Activated T-helper 2 cell treated with anti-CD3 and anti-CD28 coated beads, Interferon-gamma antibody, Interleukin-2, Interleukin-4, amounts not matched to agents 10 μg/mL and 5 μg/mL and 100 μg/mL, durations not matched to agents 14 hours and 24 hours and 36 hours (primary cell): Measurements from ENCODE around the gene AUTS2. TPM values are rescaled to one million over a fixed set of nuclear protein-coding genes. Genes with fewer than 3 reads are reported as not detected.
"Not testable (repeated sequence)": the region's sequence is repeated elsewhere in the genome, so short reads cannot be mapped to it uniquely, and the experiment has no call there.

Source experiments
- DNase-seq: peaks from one replicate; pipeline ENCODE4 v3.0.0; 2021; ENCODE audit warnings: low spot score
- H3K27ac Mint-ChIP-seq: one replicate; pipeline ENCODE4 v1.8.0; 2021; ENCODE audit warnings: mixed read lengths
- H3K27me3 Mint-ChIP-seq: one replicate; pipeline ENCODE4 v1.8.0; 2021; ENCODE audit warnings: low read depth, mixed read lengths
- H3K36me3 Mint-ChIP-seq: one replicate; pipeline ENCODE4 v1.8.0; 2021; ENCODE audit warnings: low read depth, mixed read lengths
- H3K4me1 Mint-ChIP-seq: one replicate; pipeline ENCODE4 v1.8.0; 2021; ENCODE audit warnings: low read depth, mixed read lengths
- H3K4me3 Mint-ChIP-seq: one replicate; pipeline ENCODE4 v1.8.0; 2021; ENCODE audit warnings: low read depth, mild to moderate bottlenecking, moderate library complexity, mixed read lengths
- H3K9me3 Mint-ChIP-seq: one replicate; pipeline ENCODE4 v1.8.0; 2021; ENCODE audit warnings: mixed read lengths
- intact Hi-C: fragments of 100-400 bp; cut with micrococcal nuclease; formaldehyde crosslinking; loops from one replicate; pipeline ENCODE4 v1.15.1; 2023
- total RNA-seq: library from RNA; stranded (reverse); gene quantifications from 2 replicates; pipeline ENCODE4 v1.2.3, GENCODE V29; 2022

The AUTS2 gene
- total RNA-seq, 1 donor from 2014 or later: 1.1 TPM

GRCh38 chr7:70594885-70595284 is 996.6 kb downstream of the AUTS2 start:
- H3K4me1 Mint-ChIP-seq: not testable (repeated sequence)

GRCh38 chr7:70595370-70595754 is 997.1 kb downstream of the AUTS2 start:
- Mint-ChIP-seq H3K27me3 (peaks cover 31% of the 10 kb centered on the region), H3K9me3 (no peaks in the 10 kb centered on the region), H3K4me3 (no peak overlapping the region), H3K4me1 (no peaks in the 10 kb centered on the region), H3K36me3 (no peaks in the 10 kb centered on the region), H3K27ac (no peak overlapping the region)
- DNase-seq: no peak
- intact Hi-C loops: loop anchor here (10.0 kb wide), 1 partner anchor 99 kb away; no protein-coding TSS in a partner anchor

More at GRCh38 chr7:70594885-70595284, 996.6 kb downstream of the AUTS2 start:
- not testable (repeated sequence) for H3K27ac Mint-ChIP-seq, H3K9me3 Mint-ChIP-seq, DNase-seq, H3K36me3 Mint-ChIP-seq, H3K4me3 Mint-ChIP-seq
- peaks cover 31% of the 10 kb centered on the region for H3K27me3 Mint-ChIP-seq
- intact Hi-C loops: loop anchor here (10.0 kb wide), 1 partner anchor 100 kb away; no protein-coding TSS in a partner anchor

- intact Hi-C loops: loop anchor here (10.0 kb wide), 1 partner anchor 99 kb away; no protein-coding TSS in a partner anchor
- no peak overlapping the region for H3K4me3 Mint-ChIP-seq
- DNase-seq: no peak
Observed at GRCh38 chr7:70595755-70596597, 997.7 kb downstream of the AUTS2 start.

GRCh38 chr7:70596598-70596913 is 998.3 kb downstream of the AUTS2 start:
- H3K4me1 Mint-ChIP-seq: no peaks in the 10 kb centered on the region
- no peak overlapping the region for H3K4me3 Mint-ChIP-seq
- no peak for DNase-seq
- no peak overlapping the region for H3K27ac Mint-ChIP-seq
- H3K36me3 Mint-ChIP-seq: no peaks in the 10 kb centered on the region
- intact Hi-C loops: loop anchor here (10.0 kb wide), 1 partner anchor 98 kb away; no protein-coding TSS in a partner anchor
- no peaks in the 10 kb centered on the region for H3K9me3 Mint-ChIP-seq
- H3K27me3 Mint-ChIP-seq: peaks cover 31% of the 10 kb centered on the region

More at GRCh38 chr7:70595755-70596597, 997.7 kb downstream of the AUTS2 start:
- Mint-ChIP-seq H3K36me3 (no peaks in the 10 kb centered on the region), H3K27ac (no peak overlapping the region), H3K9me3 (no peaks in the 10 kb centered on the region), H3K4me1 (no peaks in the 10 kb centered on the region), H3K27me3 (peaks cover 31% of the 10 kb centered on the region)

- H3K27me3 Mint-ChIP-seq: peaks cover 31% of the 10 kb centered on the region
- no peaks in the 10 kb centered on the region for H3K36me3 Mint-ChIP-seq
- intact Hi-C loops: loop anchor here (10.0 kb wide), 1 partner anchor 98 kb away; no protein-coding TSS in a partner anchor
- no peak overlapping the region for H3K27ac Mint-ChIP-seq
- no peak overlapping the region for H3K4me3 Mint-ChIP-seq
- no peaks in the 10 kb centered on the region for H3K4me1 Mint-ChIP-seq
- H3K9me3 Mint-ChIP-seq: no peaks in the 10 kb centered on the region
- DNase-seq: no peak
Observed at GRCh38 chr7:70597066-70597465, 998.8 kb downstream of the AUTS2 start.

GRCh38 chr7:70598976-70599375 is 1000.7 kb downstream of the AUTS2 start:
- Mint-ChIP-seq H3K4me3 (no peak overlapping the region), H3K27me3 (peaks cover 31% of the 10 kb centered on the region), H3K4me1 (no peaks in the 10 kb centered on the region), H3K9me3 (no peaks in the 10 kb centered on the region), H3K27ac (no peak overlapping the region), H3K36me3 (no peaks in the 10 kb centered on the region)
- intact Hi-C loops: loop anchor here (10.0 kb wide), 1 partner anchor 96 kb away; no protein-coding TSS in a partner anchor
- no peak for DNase-seq

- intact Hi-C loops: loop anchor here (10.0 kb wide), 1 partner anchor 95 kb away; no protein-coding TSS in a partner anchor
- H3K4me3 Mint-ChIP-seq: no peak overlapping the region
- H3K9me3 Mint-ChIP-seq: no peaks in the 10 kb centered on the region
- H3K4me1 Mint-ChIP-seq: no peaks in the 10 kb centered on the region
- H3K36me3 Mint-ChIP-seq: no peaks in the 10 kb centered on the region
- no peak overlapping the region for H3K27ac Mint-ChIP-seq
- peaks cover 27% of the 10 kb centered on the region for H3K27me3 Mint-ChIP-seq
- DNase-seq: no peak
Observed at GRCh38 chr7:70599446-70600190, 1001.3 kb downstream of the AUTS2 start.

GRCh38 chr7:70600993-70601392 is 1002.7 kb downstream of the AUTS2 start:
- Mint-ChIP-seq H3K36me3 (no peaks in the 10 kb centered on the region), H3K27ac (no peak overlapping the region), H3K4me1 (no peaks in the 10 kb centered on the region), H3K9me3 (peaks cover 6% of the 10 kb centered on the region), H3K27me3 (peaks cover 19% of the 10 kb centered on the region), H3K4me3 (no peak overlapping the region)
- intact Hi-C loops: no loop called here
- DNase-seq: no peak

GRCh38 chr7:70602117-70602516 is 1003.8 kb downstream of the AUTS2 start:
- intact Hi-C loops: no loop called here
- Mint-ChIP-seq H3K27me3 (peaks cover 13% of the 10 kb centered on the region), H3K4me1 (no peaks in the 10 kb centered on the region), H3K27ac (no peak overlapping the region), H3K4me3 (no peak overlapping the region), H3K36me3 (no peaks in the 10 kb centered on the region), H3K9me3 (peaks cover 6% of the 10 kb centered on the region)
- DNase-seq: no peak

GRCh38 chr7:70607281-70607680 is 1009.0 kb downstream of the AUTS2 start:
- H3K4me1 Mint-ChIP-seq: no peaks in the 10 kb centered on the region

GRCh38 chr7:70607759-70608158 is 1009.5 kb downstream of the AUTS2 start:
- Mint-ChIP-seq H3K36me3 (no peaks in the 10 kb centered on the region), H3K9me3 (peaks cover 6% of the 10 kb centered on the region), H3K4me3 (no peak overlapping the region), H3K27me3 (no peaks in the 10 kb centered on the region), H3K4me1 (no peaks in the 10 kb centered on the region), H3K27ac (no peak overlapping the region)
- intact Hi-C loops: no loop called here
- DNase-seq: no peak

More at GRCh38 chr7:70607281-70607680, 1009.0 kb downstream of the AUTS2 start:
- H3K9me3 Mint-ChIP-seq: peaks cover 6% of the 10 kb centered on the region
- no peak overlapping the region for H3K4me3 Mint-ChIP-seq
- intact Hi-C loops: no loop called here
- H3K27me3 Mint-ChIP-seq: no peaks in the 10 kb centered on the region
- H3K36me3 Mint-ChIP-seq: no peaks in the 10 kb centered on the region
- no peak for DNase-seq
- no peak overlapping the region for H3K27ac Mint-ChIP-seq

- H3K4me1 Mint-ChIP-seq: no peaks in the 10 kb centered on the region
- H3K36me3 Mint-ChIP-seq: no peaks in the 10 kb centered on the region
- intact Hi-C loops: no loop called here
- H3K9me3 Mint-ChIP-seq: peaks cover 6% of the 10 kb centered on the region
- no peaks in the 10 kb centered on the region for H3K27me3 Mint-ChIP-seq
- no peak for DNase-seq
- H3K27ac Mint-ChIP-seq: no peak overlapping the region
- no peak overlapping the region for H3K4me3 Mint-ChIP-seq
Observed at GRCh38 chr7:70608229-70608628, 1010.0 kb downstream of the AUTS2 start.

GRCh38 chr7:70612811-70613210 is 1014.5 kb downstream of the AUTS2 start:
- DNase-seq: no peak
- H3K36me3 Mint-ChIP-seq: no peaks in the 10 kb centered on the region
- no peaks in the 10 kb centered on the region for H3K4me1 Mint-ChIP-seq
- no peak overlapping the region for H3K27ac Mint-ChIP-seq
- H3K4me3 Mint-ChIP-seq: no peak overlapping the region
- intact Hi-C loops: no loop called here
- H3K27me3 Mint-ChIP-seq: no peaks in the 10 kb centered on the region
- H3K9me3 Mint-ChIP-seq: no peaks in the 10 kb centered on the region
